GM12874 (cell line): ENCODE measurements around the gene MEA1.

Experiments used
- CTCF ChIP-seq: IDR thresholded peaks from 2 replicates; pipeline ENCODE4 v1.5.1; 2011; ENCODE audit warnings: low read depth, mild to moderate bottlenecking, control low read depth, low read length, moderate library complexity; ENCODE audit not compliant: insufficient read depth

Gene MEA1

GRCh38 chr6:43035495-43036194, 21.9 kb upstream of the MEA1 start:
- no peak for TF ChIP-seq CTCF

- no peak for TF ChIP-seq CTCF
Measured at GRCh38 chr6:43034190-43034525, 20.4 kb upstream of the MEA1 start.

GRCh38 chr6:43033496-43034189, 19.9 kb upstream of the MEA1 start:
- no peak for TF ChIP-seq CTCF

GRCh38 chr6:43032326-43032725, 18.6 kb upstream of the MEA1 start:
- TF ChIP-seq CTCF, result no peak

GRCh38 chr6:43029120-43029519, 15.4 kb upstream of the MEA1 start:
- no peak for TF ChIP-seq CTCF

- no peak for TF ChIP-seq CTCF
Measured at GRCh38 chr6:43026365-43026764, 12.6 kb upstream of the MEA1 start.

- TF ChIP-seq CTCF, result no peak
Measured at GRCh38 chr6:43024436-43024835, 10.7 kb upstream of the MEA1 start.
